HG03469 (cell line): Measurements from ENCODE around the gene SMAD6.

ENCODE experiments used
- ATAC-seq: cut with Tn5 transposase; IDR thresholded peaks from one replicate; pipeline ENCODE4 v1.9.1; 2021; ENCODE audit warnings: mild to moderate bottlenecking, moderate library complexity, moderate number of reproducible peaks; ENCODE audit not compliant: unreplicated experiment

Gene SMAD6

DNA sequence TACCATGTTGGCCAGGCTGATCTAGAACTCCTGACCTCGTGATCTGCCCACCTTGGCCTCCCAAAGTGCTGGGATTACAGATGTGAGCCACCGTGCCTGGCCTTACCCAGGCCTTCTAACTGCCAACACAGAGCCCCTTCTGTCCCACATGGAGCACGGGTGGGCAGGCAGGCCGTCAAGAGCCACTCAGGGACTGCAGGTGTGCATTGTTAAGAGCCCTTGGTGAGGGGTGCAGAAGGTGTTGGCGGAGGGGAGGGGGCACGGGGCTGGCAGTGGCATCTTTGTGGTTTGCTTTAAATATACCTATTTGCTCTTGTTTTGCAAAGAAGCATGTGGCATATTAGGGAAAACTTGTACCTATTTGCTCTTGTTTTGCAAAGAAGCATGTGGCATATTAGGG is 37.3 kb downstream of the SMAD6 start:
- ATAC-seq = no peak

DNA sequence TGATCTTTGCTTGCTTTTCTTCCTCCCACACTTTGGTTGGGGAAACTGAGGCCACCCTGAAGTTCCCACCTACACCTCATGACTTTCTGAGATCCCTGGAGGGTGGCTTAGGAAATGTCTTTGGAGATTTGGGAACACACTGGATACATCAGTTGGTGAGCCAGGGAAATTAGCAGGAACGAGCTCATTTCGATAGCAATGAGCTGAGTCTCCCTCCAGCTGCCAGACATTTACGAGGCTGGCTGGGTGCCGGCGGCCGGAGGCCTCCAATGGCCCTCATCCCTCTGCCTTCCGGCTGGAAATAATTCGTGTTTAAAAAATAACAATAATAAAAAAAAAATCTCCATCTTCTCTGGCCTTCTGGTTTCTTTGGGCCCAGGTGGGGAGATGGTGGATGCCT is 38.8 kb downstream of the SMAD6 start:
- no peak for ATAC-seq

DNA sequence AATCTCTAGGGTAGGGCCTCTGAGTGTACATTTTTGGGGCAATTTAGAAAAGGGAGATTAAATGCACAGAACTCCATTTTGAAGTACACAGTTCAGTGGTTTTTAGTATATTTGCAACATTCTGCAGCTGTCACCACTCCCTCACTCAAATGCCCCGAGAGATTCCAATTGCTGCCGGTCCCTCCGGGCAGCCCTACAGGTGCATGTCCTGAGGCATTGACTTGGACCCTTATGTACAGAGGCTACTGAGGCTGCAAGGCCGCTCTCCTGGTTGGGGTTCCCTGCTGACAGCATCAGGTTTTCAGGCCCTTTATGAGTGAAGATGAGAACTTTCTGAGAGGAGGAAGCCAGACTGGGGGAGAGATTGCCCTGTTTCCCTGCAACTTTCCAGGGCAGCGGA is 39.6 kb downstream of the SMAD6 start:
- ATAC-seq = no peak

DNA sequence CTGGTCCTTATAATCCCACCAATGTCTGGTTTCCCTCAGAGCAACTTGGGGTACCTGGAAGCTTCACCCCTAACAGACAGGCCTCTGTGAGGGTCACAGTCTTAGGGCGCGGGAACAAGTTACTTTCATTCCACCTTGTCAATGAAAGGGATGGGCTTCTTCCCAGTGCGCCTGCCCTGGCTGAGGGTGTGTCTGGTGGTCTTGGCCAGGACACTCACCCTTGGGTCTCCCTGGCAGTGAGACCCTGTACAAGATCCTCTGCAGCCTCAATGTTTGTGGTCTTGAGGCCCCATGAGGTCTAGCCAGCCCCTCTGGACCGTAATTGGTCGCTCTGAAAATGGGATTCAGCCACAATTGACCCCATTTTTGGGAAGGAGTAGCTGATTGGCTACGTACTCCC is 40.2 kb downstream of the SMAD6 start:
- no peak for ATAC-seq

DNA sequence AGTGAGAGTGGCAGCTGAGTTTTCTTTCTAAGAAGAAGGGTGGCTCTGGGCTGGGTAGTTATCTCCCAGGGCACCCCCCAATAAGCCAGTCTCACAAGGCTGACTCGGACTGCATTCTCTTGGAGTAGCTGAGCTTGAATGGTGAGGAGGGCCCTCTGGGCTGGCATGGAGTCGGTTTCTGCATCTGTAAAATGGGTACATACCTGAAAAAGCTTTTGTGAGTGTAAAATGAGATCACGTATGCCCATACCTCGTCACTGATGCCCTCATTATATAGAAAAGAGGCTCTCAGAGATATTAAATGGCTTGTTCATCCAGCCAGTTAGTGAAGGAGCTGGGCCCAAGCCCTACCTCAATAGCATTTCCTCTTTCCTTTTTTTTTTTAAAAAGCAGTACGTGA is 41.2 kb downstream of the SMAD6 start:
- ATAC-seq = no peak

DNA sequence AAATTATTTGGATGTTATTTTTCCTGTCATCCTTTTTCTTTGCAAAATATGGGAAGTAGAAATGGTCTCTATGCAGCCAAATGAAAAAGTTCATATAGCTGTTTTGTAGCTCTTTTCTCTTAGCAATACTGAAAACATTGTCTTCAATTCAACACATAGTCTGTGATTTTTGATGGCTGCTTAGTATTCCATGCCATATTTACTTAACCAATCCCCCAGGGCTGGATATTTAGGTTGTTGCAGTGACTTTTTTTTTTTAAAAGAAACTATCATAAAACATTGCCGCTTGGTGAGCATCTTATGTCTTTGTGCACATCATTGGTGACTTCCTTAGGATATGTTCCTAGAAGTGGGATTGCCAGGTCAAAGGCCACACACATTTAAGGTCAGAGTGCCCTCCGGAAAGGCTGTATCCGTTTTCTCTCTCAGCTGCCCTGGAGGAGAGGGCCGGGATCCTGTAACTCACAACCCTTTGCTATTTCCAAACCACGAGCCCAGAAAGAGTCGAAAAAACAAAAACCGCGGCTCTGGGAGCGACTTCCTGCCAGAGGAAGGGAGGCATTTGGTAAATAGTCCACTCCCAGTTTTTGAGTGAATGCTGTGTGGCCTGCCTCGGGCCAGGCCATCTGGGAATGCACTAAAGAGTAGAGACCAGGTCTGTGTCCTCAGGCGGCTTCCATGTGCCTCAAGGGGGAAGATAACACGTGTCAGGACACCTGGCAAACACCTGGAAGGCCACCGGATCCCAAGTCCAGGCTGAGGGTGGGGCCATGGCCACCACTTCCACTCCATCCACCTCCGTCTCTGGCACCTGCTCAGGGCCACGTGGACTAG is 41.9 kb downstream of the SMAD6 start:
- ATAC-seq = no peak

DNA sequence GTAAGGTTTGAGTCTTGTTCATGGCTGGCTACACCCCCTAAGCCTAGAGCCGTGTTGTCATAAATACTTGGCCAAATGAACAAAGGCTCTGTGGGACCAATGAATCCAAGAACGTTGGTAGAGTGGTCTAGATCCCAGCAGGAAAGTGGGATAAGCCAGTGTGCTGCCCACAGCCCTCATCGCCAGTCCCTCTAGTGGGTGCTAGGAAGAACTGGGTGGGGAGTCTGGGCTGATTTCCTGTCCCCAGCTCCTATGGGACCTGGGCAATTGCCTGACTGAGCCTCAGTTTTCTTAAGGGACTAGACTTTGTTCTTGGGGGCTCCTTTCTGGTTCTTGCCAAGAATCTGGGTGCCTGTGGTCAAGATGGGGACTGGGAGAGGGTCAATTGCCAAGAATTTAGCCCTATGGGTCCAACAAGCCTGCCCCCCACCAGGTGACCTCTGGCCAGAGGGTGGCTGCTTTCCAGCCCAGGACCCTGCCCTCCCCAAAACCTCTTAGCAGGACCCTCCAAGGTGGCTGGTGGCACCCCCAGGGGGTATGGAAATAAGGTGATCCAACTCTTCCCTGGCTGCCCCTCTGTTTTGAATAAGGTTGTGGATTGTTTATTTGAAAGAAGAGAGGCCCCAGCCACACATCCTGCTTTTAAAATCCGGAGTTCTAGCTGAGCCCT is 42.7 kb downstream of the SMAD6 start:
- ATAC-seq = no peak

DNA sequence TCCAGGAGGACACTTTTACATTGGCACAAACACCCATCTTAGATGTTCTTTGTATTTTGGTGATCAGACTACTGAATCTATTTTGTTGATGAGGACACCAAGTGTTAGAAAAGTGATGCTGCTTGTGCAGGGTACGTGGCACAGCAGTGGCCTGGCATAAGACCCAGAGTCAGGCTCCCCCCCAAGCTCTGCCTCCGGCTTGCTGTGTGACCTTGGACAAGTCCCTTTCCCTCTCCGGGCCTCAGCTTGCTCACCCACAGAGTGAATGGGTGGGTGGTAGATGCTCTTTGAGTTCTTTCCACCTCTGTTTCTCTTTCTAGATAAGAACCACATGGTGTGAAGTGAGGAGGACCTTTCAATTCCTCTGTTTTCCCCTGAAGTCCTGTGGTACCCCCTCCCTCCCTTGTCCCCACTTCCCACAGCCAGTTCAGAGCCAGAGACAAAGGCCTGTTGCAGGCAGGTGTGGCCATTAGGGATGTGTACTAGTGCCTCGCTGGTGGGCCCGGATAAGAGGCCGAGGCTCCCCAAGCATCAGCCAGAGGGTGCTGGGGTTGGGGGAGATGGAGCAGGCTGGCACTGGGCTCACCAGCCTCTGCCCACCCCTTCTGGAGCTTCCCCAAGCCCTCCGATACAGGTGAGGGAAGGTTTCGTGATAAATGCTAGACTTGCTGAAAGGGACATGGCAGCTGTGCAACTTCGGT is 43.6 kb downstream of the SMAD6 start:
- ATAC-seq = no peak

DNA sequence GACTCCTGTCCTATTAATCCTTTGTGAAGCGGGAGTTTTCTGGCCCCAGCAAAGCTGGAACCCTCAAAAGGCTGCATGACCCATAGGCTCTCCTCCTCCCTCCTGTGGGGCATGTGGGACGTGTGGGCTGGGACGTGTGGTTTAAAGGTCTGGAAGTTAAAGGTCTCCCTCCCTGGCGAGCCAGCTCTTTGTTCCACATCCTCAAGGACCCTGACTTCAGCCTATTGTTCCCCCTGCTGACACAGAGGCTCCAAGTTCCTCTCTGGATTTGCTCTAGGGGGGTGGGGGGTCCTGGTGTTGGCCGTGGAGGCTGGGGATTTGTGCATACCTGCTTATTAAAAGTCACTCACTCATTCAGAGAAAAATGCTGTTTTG is 44.2 kb downstream of the SMAD6 start:
- ATAC-seq = no peak

DNA sequence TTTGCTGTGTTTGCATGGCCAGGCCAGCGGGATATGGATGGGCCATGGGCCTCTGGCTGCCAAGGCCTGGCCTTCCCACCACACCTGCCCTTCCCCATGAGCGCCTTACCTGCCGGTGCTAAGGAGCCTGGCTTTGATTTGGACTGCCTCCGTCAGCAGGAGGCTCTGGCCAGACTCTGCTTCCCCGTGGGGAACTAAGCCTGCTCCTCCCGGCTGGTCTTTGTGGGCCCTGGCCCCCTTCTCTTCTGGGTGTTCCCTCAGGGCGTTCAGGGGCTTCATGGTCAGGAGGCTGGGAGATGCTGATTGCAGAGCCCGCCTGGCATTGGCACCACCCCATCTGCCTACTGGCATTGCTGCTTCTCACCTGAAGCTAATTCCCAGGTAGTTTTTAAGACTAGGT is 45.2 kb downstream of the SMAD6 start:
- no peak for ATAC-seq

DNA sequence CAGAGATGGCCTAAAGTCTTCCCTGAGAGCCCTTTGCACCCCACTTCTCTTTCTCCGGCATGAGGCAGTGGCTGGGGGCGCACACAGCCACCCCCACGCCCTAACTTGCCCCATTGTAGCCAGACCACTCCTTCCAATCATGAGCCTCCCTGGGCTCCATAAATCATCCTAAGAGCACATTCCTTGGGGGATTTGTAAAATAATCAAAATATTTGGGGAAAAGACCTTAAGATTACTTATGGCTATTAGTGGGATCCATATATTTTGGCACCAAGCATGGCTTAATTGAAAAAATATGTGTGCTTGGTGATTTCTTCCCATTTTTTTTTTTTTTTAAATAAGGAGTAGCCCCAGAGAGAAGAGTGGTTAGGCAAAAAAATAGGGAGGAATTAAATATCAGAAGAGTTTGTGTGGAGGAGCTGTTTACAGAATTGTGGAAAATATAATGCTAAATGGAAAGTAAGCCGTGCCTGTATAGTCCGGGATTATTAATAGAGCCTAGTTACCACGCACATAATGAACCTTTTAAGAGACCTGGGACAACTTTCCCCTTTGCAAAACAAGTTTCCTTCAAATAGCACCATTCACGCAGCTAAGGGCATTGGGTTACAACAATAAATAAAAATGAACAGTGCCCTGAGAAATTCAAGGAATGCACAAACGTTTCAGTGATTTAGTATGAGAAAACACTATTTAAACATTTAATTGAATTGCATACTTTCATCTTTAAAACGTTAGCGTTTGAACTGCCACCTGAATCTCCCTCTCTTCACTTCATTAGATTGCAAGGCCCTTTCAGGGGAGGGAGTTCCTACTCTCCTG is 46.1 kb downstream of the SMAD6 start:
- ATAC-seq = no peak

DNA sequence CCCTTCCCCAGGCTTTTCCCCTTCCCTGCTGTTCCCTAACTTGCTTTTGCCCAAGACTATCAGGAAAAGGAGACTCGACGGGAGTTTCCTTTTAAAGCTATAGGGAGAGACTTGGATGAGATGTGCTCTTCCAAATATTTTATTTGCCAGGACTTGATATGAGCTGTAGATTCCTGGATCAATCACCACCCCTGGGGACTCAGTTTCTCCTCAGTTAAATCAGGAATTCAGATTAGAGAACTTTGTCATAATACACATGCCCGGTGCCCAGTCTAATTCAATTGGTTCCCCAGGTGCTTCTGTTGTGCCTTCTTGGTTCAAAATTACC is 46.6 kb downstream of the SMAD6 start:
- ATAC-seq = no peak

DNA sequence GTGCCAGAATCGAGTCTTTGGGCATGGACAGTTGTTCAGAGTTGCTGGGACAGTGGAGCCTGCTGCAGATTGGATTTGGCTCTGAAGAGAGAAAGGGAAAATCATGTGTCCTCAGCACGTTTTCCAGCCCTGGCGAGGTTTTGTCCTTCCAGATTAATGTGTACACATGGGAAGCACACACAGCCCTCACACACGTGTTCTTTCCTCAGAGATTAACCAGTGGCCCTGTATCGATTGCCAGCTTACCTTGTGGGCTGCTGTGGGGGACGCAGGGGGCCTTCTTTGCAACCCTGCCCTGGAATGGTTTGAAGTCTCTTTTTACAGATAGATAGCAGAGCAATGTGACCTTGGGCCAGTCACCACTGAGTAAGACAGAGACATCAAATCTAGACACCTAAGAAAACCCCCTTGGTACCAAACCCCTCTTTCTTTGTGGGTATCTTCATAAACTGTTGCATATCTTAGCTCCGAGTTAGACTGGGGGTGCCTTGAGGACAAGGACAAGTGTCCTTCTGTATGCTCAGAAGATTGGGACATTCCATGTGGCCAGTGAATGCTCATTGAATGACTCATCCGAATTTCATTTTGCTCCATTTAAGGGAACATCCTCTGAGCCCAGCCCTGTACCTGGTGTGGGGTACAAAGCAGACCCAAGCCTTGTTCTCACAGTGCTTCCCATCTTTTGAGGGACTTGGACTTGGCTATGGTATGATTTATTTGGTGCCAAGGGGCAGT is 48.0 kb downstream of the SMAD6 start:
- ATAC-seq = no peak

DNA sequence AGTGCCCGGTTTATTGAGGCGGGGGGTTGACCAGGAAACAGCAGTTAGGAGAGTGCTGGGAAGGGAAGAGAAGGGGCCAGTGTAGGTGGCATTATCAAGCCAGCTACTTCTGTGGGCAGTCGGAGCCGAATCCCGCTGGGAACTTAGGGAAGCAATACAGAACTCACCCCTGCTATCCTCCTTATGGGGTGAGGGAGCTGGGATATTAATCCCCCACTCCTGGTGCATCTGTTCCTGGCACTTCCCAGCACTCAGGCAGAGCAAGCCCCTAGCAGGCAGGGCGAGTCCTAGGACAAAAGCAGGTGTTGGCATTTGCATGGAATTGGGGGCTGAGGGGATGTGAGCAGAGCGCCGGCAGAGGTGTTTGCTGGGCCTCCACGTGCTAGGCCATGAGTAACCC is 48.6 kb downstream of the SMAD6 start:
- ATAC-seq = no peak

DNA sequence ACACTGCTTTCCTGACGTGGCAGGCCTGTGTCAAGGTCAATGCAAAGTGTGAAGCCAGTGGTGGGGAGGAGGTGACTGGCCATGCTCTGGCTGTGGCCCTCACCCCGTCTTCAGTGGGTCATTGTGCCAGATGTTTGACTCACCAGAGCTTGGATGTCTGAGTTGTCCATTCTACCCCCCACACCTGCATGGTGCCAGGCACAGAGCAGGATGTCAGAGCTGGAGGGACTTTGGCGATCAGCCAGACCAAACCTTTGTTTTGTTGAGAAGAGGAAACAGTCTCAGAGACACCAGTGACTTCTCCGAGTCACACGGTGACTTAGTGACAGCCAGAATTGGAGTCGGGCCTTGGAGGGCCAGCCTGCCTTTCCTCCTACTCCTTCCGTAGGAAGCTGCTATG is 49.5 kb downstream of the SMAD6 start:
- no peak for ATAC-seq

DNA sequence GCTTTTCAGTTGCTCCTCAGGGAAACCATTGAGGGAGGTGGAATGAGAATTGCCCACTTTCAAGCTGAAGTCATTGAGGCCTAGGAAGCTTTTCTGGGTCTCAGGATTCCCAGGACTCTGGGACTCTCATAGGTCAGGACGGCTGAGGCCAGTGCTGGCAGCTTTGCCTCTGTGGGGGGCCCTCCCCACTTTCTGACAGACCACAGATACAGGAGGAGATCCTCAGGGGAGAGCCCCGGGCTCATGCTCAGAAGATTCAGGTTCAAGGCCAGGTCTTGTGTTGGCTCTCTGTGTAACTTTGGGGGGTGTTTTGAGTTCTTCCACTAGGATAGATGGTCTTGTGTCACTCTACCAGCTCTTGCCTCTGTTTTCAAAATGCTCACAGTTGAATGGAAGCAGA is 50.0 kb downstream of the SMAD6 start:
- no peak for ATAC-seq

DNA sequence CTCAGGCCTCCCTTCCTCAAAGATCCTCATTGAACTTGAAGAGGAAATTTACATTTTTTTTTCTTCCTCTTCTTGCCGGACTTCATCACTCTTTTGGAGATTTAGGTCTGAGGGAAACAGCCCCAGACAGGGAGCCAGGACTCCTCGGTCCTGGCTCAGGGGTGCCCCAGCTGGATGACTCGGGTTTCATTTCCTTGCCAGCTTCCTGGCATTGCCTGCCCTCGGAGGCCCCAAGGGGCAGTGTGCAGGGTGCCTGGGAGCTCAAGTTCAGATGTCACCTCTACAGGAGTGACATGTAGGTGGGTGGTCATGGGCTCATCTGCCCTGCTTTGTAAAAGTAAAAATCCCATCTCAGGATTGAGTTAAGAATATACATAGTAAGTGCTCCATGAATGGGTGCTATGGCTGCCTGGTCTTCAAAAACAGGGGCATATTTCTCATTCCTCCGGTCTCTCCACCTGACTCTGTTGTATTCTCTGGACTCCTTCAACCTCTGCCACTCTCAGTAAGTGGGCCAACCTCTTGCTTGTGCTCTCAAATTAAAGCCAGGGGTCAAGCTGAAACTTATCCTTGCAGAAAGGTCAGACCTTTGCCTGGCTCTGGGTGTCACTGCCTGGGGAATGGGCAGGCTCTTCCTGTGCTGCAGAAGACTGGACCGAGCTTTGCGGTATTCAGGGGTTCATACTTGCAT is 51.8 kb downstream of the SMAD6 start:
- ATAC-seq = no peak

DNA sequence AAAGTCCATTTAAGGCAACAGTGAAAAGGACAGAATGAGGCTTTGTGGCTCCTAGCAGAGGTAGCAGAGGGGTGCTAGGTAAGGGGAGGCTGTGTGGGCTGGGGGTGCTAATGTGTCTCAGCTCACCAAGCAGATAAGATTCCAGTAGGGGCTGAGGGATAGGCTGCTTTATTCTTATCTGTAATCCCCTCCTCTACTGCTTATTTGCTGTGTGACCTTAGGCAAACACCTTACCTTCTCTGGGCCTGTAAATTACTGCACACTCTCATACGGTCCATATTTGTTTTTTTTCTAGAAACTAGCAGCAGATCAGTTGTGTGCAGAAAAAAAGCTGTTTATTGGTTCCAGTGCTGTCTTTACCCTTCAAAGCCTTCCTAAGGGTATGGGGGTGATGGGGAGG is 52.8 kb downstream of the SMAD6 start:
- no peak for ATAC-seq

DNA sequence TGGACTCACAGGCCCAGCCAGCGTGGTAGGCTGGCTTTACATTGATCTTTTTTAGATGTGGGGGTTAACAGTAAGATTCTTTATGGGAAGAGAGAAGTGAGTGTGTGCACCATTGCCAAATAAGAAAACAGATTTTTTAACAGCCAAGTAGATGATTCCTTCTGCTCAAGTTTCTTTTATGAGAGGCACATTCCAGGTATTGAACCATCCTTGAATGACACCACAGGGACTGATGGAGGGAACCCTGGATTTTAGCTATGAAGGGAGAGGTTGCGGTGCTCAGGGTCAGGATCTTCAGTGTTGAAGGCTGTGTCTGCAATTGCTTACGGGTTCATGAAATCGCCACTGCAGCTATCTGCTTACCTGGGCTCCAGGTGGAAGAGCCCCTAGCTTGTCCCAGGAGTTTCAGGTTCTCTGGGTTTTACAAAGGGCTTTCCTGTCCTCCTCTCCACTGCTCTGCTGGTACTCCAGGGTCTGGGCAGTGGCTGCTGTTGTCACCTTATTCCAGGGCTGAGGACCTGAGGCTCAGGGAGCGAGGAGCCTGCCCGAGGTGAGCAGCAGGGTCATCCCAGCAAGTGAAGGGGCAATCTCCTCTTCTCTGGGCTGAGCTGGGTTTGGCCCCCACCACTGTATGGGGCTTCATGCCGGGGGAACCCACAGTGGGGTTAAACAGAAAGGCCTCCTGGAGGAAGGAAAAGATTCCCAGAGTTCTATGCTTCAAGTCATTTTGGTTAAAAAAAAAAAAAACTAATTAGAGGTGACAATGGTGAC is 53.4 kb downstream of the SMAD6 start:
- no peak for ATAC-seq
